ENCODE measurements around the gene GPX1. TPM values are rescaled to one million over a fixed set of nuclear protein-coding genes. Genes with fewer than 3 reads are reported as not detected.

Gene GPX1
- total RNA-seq, 3 donors from 2014 or later (not counting 1 experiment from before 2014, with no cell fraction given) = 34.7 to 70.0 (median 59.1) TPM

DNA sequence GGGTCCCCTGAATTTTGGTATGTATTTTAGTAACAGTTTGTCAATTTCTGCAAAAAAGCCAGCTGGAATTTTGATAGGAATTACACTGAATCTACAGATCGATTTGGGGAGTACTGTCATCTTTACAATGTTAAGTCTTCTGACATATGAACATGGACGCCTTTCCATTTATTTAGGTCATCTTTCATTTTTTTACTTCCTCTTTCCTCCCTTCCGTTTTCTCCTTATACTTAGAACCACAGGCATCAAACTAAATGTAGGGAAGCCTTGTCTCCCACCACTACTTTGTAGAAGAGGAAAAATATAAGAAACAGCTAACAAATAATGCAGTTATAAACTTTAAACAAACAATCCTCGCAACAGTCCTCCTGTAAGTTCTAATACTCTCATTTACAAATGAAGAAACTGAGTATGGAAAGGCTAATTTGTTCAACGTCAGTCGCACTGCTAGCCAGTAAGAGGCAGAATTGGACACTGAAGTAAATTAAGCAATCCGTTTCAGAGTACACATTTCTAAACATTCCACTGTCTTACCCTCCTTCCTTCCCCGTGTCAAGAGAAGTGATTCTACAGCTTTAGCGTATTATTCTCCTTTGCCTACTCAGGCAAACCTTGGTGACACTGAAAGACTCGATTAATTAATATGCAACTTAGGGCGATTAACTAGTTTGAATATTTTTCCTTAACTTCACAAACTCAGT lies 28.1 kb upstream of the GPX1 start:
- Histone ChIP-seq H3K27ac (ENCODE audit: low read length) (peak overlapping the region; percentile 33), H3K9me3 (ENCODE audit: control insufficient read depth, insufficient read depth, low read length) (no peaks in the 10 kb centered on the region), H3K27me3 (ENCODE audit: control insufficient read depth, insufficient read depth, low read length) (no peaks in the 10 kb centered on the region), H3K36me3 (ENCODE audit: control insufficient read depth, insufficient read depth, low read length) (peaks cover 2% of the 10 kb centered on the region), H3K4me3 (ENCODE audit: low read length) (no peak overlapping the region), H3K4me1 (ENCODE audit: control insufficient read depth, insufficient read depth, low read length) (peaks cover 39% of the 10 kb centered on the region)
- no peak for DNase-seq
- H3K4me3 Mint-ChIP-seq = peak overlapping the region; percentile 55
- H3K36me3 Mint-ChIP-seq = no peaks in the 10 kb centered on the region
- no peak for TF ChIP-seq CTCF (IDR thresholded peaks at IDR 0.05)
- 44% methylated on average over 7 of the region's 11 CpGs for WGBS (ENCODE audit: insufficient coverage)
- peaks cover 45 to 59% of the 10 kb centered on the region in 2 donors for H3K4me1 Mint-ChIP-seq
- peak overlapping the region; percentile 80 to 84 for H3K27ac Mint-ChIP-seq
- no peaks in the 10 kb centered on the region for H3K9me3 Mint-ChIP-seq
- ATAC-seq = no peak
- no peaks in the 10 kb centered on the region for H3K27me3 Mint-ChIP-seq (ENCODE audit: low read depth in 2 of 2)
- intact Hi-C loops (cut with micrococcal nuclease) = loop anchor here (5.0 kb wide), 1 partner anchor 61 kb away; no protein-coding TSS in a partner anchor

DNA sequence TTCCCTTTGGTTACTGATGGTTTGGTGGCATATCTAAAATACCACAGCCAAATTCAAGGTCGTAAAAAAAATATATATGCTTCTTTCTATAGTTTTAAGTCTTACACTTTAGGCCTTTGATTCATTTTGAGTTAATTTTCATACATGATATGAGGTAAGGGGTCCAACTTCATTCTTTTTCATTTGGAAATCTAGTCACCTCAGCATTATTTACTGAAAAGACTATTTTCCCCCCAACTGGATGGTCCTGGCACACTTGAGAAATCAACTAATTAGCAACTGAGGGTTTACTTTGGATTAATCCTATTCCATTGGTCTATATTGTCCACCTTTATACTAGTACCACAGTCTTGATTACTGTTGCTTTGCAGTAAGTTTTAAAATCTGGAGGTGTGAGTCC lies 27.5 kb upstream of the GPX1 start:
- Histone ChIP-seq H3K4me3 (ENCODE audit: low read length) (no peak overlapping the region), H3K36me3 (ENCODE audit: control insufficient read depth, insufficient read depth, low read length) (peaks cover 2% of the 10 kb centered on the region), H3K27ac (ENCODE audit: low read length) (no peak overlapping the region), H3K4me1 (ENCODE audit: control insufficient read depth, insufficient read depth, low read length) (peaks cover 42% of the 10 kb centered on the region), H3K9me3 (ENCODE audit: control insufficient read depth, insufficient read depth, low read length) (no peaks in the 10 kb centered on the region), H3K27me3 (ENCODE audit: control insufficient read depth, insufficient read depth, low read length) (no peaks in the 10 kb centered on the region)
- no CpG with 5 or more reads among the region's 1 CpG for WGBS (ENCODE audit: insufficient coverage)
- TF ChIP-seq CTCF (IDR thresholded peaks at IDR 0.05) = no peak
- H3K36me3 Mint-ChIP-seq = no peaks in the 10 kb centered on the region
- H3K4me3 Mint-ChIP-seq = peak overlapping the region; percentile 55
- peak overlapping the region; percentile 80 to 84 for H3K27ac Mint-ChIP-seq
- ATAC-seq (no peak), DNase-seq (no peak)
- no peaks in the 10 kb centered on the region for H3K9me3 Mint-ChIP-seq
- intact Hi-C loops (cut with micrococcal nuclease) = loop anchor here (5.0 kb wide), 1 partner anchor 62 kb away; no protein-coding TSS in a partner anchor
- H3K4me1 Mint-ChIP-seq = peaks cover 45 to 59% of the 10 kb centered on the region in 2 donors
- no peaks in the 10 kb centered on the region for H3K27me3 Mint-ChIP-seq (ENCODE audit: low read depth in 2 of 2)

- DNase-seq = no peak
- ATAC-seq = no peak
- Mint-ChIP-seq H3K4me3 (peak overlapping the region; percentile 37), H3K27me3 (ENCODE audit: low read depth in 2 of 2) (no peaks in the 10 kb centered on the region), H3K9me3 (no peaks in the 10 kb centered on the region), H3K36me3 (no peaks in the 10 kb centered on the region), H3K4me1 (peaks cover 56 to 66% of the 10 kb centered on the region in 2 donors), H3K27ac (peak overlapping the region; percentile 80 to 84)
- Histone ChIP-seq H3K27ac (ENCODE audit: low read length) (no peak overlapping the region), H3K4me1 (ENCODE audit: control insufficient read depth, insufficient read depth, low read length) (peaks cover 43% of the 10 kb centered on the region), H3K9me3 (ENCODE audit: control insufficient read depth, insufficient read depth, low read length) (no peaks in the 10 kb centered on the region), H3K36me3 (ENCODE audit: control insufficient read depth, insufficient read depth, low read length) (no peaks in the 10 kb centered on the region), H3K4me3 (ENCODE audit: low read length) (no peak overlapping the region), H3K27me3 (ENCODE audit: control insufficient read depth, insufficient read depth, low read length) (no peaks in the 10 kb centered on the region)
- 81% methylated on average over 4 of the region's 5 CpGs for WGBS (ENCODE audit: insufficient coverage)
- TF ChIP-seq CTCF (IDR thresholded peaks at IDR 0.05) = no peak
- intact Hi-C loops (cut with micrococcal nuclease) = no loop called here
Observed at GRCh38 chr3:49383387-49383786, 25.2 kb upstream of the GPX1 start.

All from natural killer cell (primary cell).